GM12878 (cell line): ENCODE results near the gene CIDEC. TPM values are rescaled to one million over a fixed set of nuclear protein-coding genes. Genes with fewer than 3 reads are reported as not detected.
"Not testable (repeated sequence)": the region's sequence is repeated elsewhere in the genome, so short reads cannot be mapped to it uniquely, and the experiment has no call there.

Experiments
- ATAC-seq: fragments of 200-7000 bp; cut with Tn5 transposase; 3 replicates; pipeline ENCODE4 v1.9.1; 2020; ENCODE audit warnings: mild to moderate bottlenecking, moderate library complexity
- BruUV-seq: library from RNA; stranded (reverse); fragments of 400-500 nt; replicated peaks from 2 replicates; lab custom pipeline; 2021; lab: Mats Ljungman, UMichigan
- CTCF ChIA-PET: fragments of 300-600 bp; sonication (Branson Sonifier 250); formaldehyde crosslinking; extraction: SDS; loops from one replicate; lab custom pipeline; 2021; ENCODE audit warnings: inconsistent platforms; lab: Yijun Ruan, JAX
- POLR2A ChIA-PET: fragments of 350-600 bp; formaldehyde crosslinking; extraction: SDS; loops from one replicate; lab custom pipeline; 2021; ENCODE audit warnings: inconsistent platforms; lab: Charles Lee
- RAD21 ChIA-PET: fragments of 300-600 bp; sonication (Branson Sonifier 250); formaldehyde crosslinking; loops from one replicate; lab custom pipeline; 2023; ENCODE audit warnings: antibody characterized with exemption; ENCODE audit not compliant: unreplicated experiment; lab: Charles Lee
- SMC1A ChIA-PET: fragments of 300-600 bp; sonication (Branson Sonifier 250); formaldehyde crosslinking; loops from one replicate; lab custom pipeline; 2023; ENCODE audit not compliant: unreplicated experiment, uncharacterized antibody; lab: Charles Lee
- DNase-seq: peaks from one replicate; pipeline ENCODE4 v3.0.0-alpha.2; 2011; ENCODE audit warnings: low read depth, low spot score
- FAIRE-seq: peaks from 3 replicates; lab custom pipeline; 2011; peaks lifted over from hg19 to GRCh38; lab: Jason Lieb, UNC
- H2AFZ ChIP-seq: 2 replicates; pipeline ENCODE4 v1.6.0; 2011; ENCODE audit warnings: low read depth, low read length, control low read depth; ENCODE audit not compliant: control insufficient read depth
- H3K27ac ChIP-seq: 2 replicates; pipeline ENCODE4 v1.5.1; 2011; ENCODE audit warnings: control low read depth; ENCODE audit not compliant: control insufficient read depth, insufficient read depth
- H3K27me3 ChIP-seq, 2 experiments: replicated peaks in 1 of 2; 2 replicates each; pipeline versions ENCODE4 v1.6.0 to v1.6.1; 2011; ENCODE audit warnings: low read length in 1 of 2; ENCODE audit not compliant: control insufficient read depth in 2 of 2, insufficient read depth in 2 of 2
- H3K36me3 ChIP-seq, 2 experiments: 2 replicates each; pipeline ENCODE4 v1.5.1; 2011; ENCODE audit warnings: low read length in 1 of 2; ENCODE audit not compliant: control insufficient read depth in 2 of 2, insufficient read depth in 2 of 2
- H3K4me1 ChIP-seq: 2 replicates; pipeline ENCODE4 v1.6.1; 2011; ENCODE audit warnings: mild to moderate bottlenecking, low read length, moderate library complexity, mixed read lengths; ENCODE audit not compliant: control insufficient read depth, insufficient read depth
- H3K4me2 ChIP-seq: 2 replicates; pipeline ENCODE4 v1.6.0; 2011; ENCODE audit warnings: control low read depth; ENCODE audit not compliant: control insufficient read depth, insufficient read depth
- H3K4me3 ChIP-seq: fragments of 200-600 bp; sonication (generic); 2 replicates; pipeline ENCODE4 v1.5.1; 2016
- H3K79me2 ChIP-seq: 2 replicates; pipeline ENCODE4 v1.6.0; 2011; ENCODE audit warnings: low read length; ENCODE audit not compliant: control insufficient read depth, insufficient read depth
- H3K9ac ChIP-seq: 2 replicates; pipeline ENCODE4 v1.8.0; 2011; ENCODE audit warnings: low read length, control low read depth, mixed read lengths; ENCODE audit not compliant: control insufficient read depth, insufficient read depth
- H3K9me3 ChIP-seq: replicated peaks from 3 replicates; pipeline ENCODE4 v1.5.1; 2011; ENCODE audit warnings: mild to moderate bottlenecking, low read length; ENCODE audit not compliant: control insufficient read depth, insufficient read depth
- H4K20me1 ChIP-seq: 2 replicates; pipeline ENCODE4 v1.6.0; 2011; ENCODE audit not compliant: control insufficient read depth, insufficient read depth
- HDAC6 ChIP-seq: fragments of 200-600 bp; sonication (generic); IDR thresholded peaks from one replicate; pipeline ENCODE4 v1.8.0; 2017; ENCODE audit warnings: antibody characterized with exemption; ENCODE audit not compliant: unreplicated experiment
- ZZZ3 ChIP-seq: IDR thresholded peaks from 2 replicates; pipeline ENCODE4 v1.6.1; 2011; ENCODE audit warnings: low read depth; ENCODE audit not compliant: control insufficient read depth, insufficient read length
- whole genome bisulfite sequencing: methylation state at CpG from one replicate; pipeline ENCODE4 v1.1.6; 2016; ENCODE audit warnings: low lambda C conversion rate; ENCODE audit not compliant: insufficient replicate concordance, insufficient coverage; ENCODE audit errors: missing lambda C conversion rate; 5-methylcytosine and 5-hydroxymethylcytosine counted together
- in situ Hi-C: fragments of 300-500 bp; cut with MboI; formaldehyde crosslinking; loops from 9 replicates; pipeline ENCODE4 v1.14.3; 2018; ENCODE audit warnings: mixed read lengths
- intact Hi-C: fragments of 100-400 bp; cut with micrococcal nuclease; formaldehyde crosslinking; loops from one replicate; pipeline ENCODE4 v1.14.2; 2022; ENCODE audit not compliant: unreplicated experiment
- polyA plus RNA-seq, 11 experiments: library from polyadenylated mRNA; depleted of rRNA in 4 of 11; unstranded in 6 of 11; stranded (reverse) in 5 of 11; fragments of >200 nt; fragmentation: Nextera tagmentation in 4 of 11; fragmentation: Illumina TruSeq in 1 of 11; extraction: Ambion mirVana in 4 of 11; extraction: Trizol in 1 of 11; gene quantifications; 1 replicate in 1 of 11; 2 replicates in 10 of 11; pipeline versions ENCODE4 v1.2.1 to v1.2.3, GENCODE V29; 2011 to 2016; ENCODE audit warnings: inconsistent platforms in 2 of 11, missing spikeins in 2 of 11, low read depth in 1 of 11
- total RNA-seq, 4 experiments: library from RNA; depleted of rRNA in 3 of 4; stranded (reverse); fragments of >200 nt in 3 of 4; fragmentation: Illumina TruSeq in 1 of 4; extraction: Trizol in 1 of 4; gene quantifications; 2 replicates each; pipeline versions ENCODE4 v1.2.1 to v1.2.3, GENCODE V29; 2013 to 2021
- TF ChIP-seq, protein P1 (sequence below): fragments of 150-350 bp; IDR thresholded peaks from 2 replicates; pipeline ENCODE4 v1.6.1; 2014; ENCODE audit warnings: mild to moderate bottlenecking, low read depth, low read length

The CIDEC gene
- total and polyA plus RNA-seq, 10 of the 15 experiments (the other 5 are each of a cell fraction or from before 2014, with no cell fraction given): 0.10 to 0.49 TPM; not detected in 8

DNA sequence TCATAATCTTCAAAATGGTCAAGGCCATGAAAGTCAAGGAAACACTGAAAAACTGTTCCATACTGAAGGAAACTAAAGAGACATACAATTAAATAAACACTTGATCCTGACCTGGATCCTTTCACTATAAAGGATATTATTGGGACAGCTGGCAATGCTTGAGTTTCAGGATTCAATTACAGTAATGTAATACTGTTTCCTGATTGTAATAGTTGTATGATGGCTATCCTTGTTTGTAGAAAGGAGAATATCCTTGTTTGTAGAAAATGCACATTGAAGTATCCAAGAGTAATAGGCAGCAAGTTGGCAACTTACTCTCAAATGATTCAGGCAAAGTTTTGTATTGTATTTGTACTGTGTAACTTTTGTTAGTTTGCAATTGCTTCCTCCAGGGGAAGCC is 4.6 kb downstream of the CIDEC start:
- Histone ChIP-seq H3K9me3 (no peaks in the 10 kb centered on the region), H3K36me3 (no peaks in the 10 kb centered on the region), H3K27ac (no peak overlapping the region), H3K4me3 (no peak overlapping the region), H3K4me2 (no peak overlapping the region), H3K27me3 (no peaks in the 10 kb centered on the region), H3K79me2 (no peaks in the 10 kb centered on the region), H4K20me1 (no peaks in the 10 kb centered on the region), H3K9ac (no peak overlapping the region), H3K4me1 (peaks cover 5% of the 10 kb centered on the region), H2AFZ (no peak overlapping the region)
- RAD21 ChIA-PET: no interaction called here
- TF ChIP-seq, protein P1, sequence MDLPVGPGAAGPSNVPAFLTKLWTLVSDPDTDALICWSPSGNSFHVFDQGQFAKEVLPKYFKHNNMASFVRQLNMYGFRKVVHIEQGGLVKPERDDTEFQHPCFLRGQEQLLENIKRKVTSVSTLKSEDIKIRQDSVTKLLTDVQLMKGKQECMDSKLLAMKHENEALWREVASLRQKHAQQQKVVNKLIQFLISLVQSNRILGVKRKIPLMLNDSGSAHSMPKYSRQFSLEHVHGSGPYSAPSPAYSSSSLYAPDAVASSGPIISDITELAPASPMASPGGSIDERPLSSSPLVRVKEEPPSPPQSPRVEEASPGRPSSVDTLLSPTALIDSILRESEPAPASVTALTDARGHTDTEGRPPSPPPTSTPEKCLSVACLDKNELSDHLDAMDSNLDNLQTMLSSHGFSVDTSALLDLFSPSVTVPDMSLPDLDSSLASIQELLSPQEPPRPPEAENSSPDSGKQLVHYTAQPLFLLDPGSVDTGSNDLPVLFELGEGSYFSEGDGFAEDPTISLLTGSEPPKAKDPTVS: no peak
- TF ChIP-seq ZZZ3 (no peak), HDAC6 (no peak)
- no TSS peak for BruUV-seq
- SMC1A ChIA-PET: no interaction called here
- intact Hi-C loops: no loop called here
- CTCF ChIA-PET: interaction anchor here (1.1 kb wide), 1 partner anchor 56 kb away, joined by 3 read pairs; no protein-coding TSS in a partner anchor
- FAIRE-seq: no peak
- POLR2A ChIA-PET: interaction anchor here (1.8 kb wide), 1 partner anchor 15 kb away, joined by 4 read pairs; the partner anchor contains the start of gene JAGN1
- DNase-seq: no peak
- ATAC-seq: no peak
- in situ Hi-C loops: no loop called here

DNA sequence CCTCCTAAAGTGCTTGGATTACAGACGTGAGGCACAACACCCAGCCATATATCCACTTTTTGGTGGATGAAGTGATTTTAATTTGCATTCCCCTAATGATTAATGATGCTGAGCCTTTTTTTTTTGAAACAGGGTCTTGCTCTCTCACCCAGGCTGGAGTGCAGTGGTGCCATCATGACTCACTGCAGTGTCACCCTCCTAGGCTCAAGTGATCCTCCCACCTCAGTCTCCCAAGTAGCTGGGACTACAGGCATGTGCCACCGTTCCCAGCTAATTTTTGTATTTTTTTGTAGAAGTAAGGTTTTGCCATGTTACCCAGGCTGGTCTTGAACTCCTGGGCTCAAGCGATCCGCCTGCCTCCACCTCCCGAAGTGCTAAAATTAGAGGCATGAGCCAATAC is 8.0 kb downstream of the CIDEC start:
- H2AFZ ChIP-seq, H3K4me3 ChIP-seq, H3K9ac ChIP-seq, DNase-seq, CTCF ChIA-PET, intact Hi-C loops, ATAC-seq, FAIRE-seq, H3K27me3 ChIP-seq, POLR2A ChIA-PET, H4K20me1 ChIP-seq, H3K4me2 ChIP-seq, BruUV-seq, RAD21 ChIA-PET, H3K36me3 ChIP-seq, in situ Hi-C loops, H3K79me2 ChIP-seq, H3K9me3 ChIP-seq, H3K27ac ChIP-seq, H3K4me1 ChIP-seq, SMC1A ChIA-PET: not testable (repeated sequence)
- 27% methylated on average over 5 of the region's 5 CpGs for WGBS
